ENCODE data around the gene OSBP. TPM values are rescaled to one million over a fixed set of nuclear protein-coding genes. Genes with fewer than 3 reads are reported as not detected.
A peak's percentile ranks its signal among the peaks of the same experiment; 100 is the strongest.

The OSBP gene
- total and polyA plus RNA-seq, 2 experiments from 2014 or later: 11.0 to 39.3 TPM

- peaks cover 46% of the 10 kb centered on the region for H3K36me3 Mint-ChIP-seq (ENCODE audit: low read depth)
- peak overlapping the region; percentile 39; the same call in 1 of the 2 replicates for H3K27ac ChIP-seq (ENCODE audit: low read depth)
- H3K27me3 Mint-ChIP-seq (ENCODE audit: insufficient read depth, low read depth, poor library complexity): no peaks in the 10 kb centered on the region
- no peaks in the 10 kb centered on the region for H3K9me2 ChIP-seq (ENCODE audit: insufficient read depth)
- peaks cover 4% of the 10 kb centered on the region; the same call in 1 of the 2 replicates for H4K20me1 ChIP-seq (replicated peaks; ENCODE audit: insufficient read depth)
- H3K36me3 ChIP-seq (ENCODE audit: insufficient read depth): peaks cover 22% of the 10 kb centered on the region
- no peaks in the 10 kb centered on the region for H3K4me1 ChIP-seq (ENCODE audit: insufficient read depth)
- H3K27me3 ChIP-seq (ENCODE audit: insufficient read depth): no peaks in the 10 kb centered on the region
- H3F3A ChIP-seq (replicated peaks; ENCODE audit: low read depth): 0 out of 2 replicates have a peak, but pooled peaks cover 3% of the 10 kb centered on the region
- H3K79me2 ChIP-seq (replicated peaks; ENCODE audit: insufficient read depth): no peaks in the 10 kb centered on the region
- DNase-seq (ENCODE audit: low spot score) (no peak), ATAC-seq (no peak)
- no peak overlapping the region for H2AFZ ChIP-seq
- no peak overlapping the region for H3K4me2 ChIP-seq
- no peaks in the 10 kb centered on the region for H3K4me1 Mint-ChIP-seq
- H3K27ac Mint-ChIP-seq: no peak overlapping the region
- H3K4me3 ChIP-seq: no peak overlapping the region
- no peak overlapping the region for H3K4me3 Mint-ChIP-seq
- no peaks in the 10 kb centered on the region for H3K9me3 Mint-ChIP-seq
- TF ChIP-seq EZH2 (IDR thresholded peaks at IDR 0.05; ENCODE audit: low read depth, unreplicated experiment) (no peak), CREB1 (CRISPR knock-in tag; IDR thresholded peaks at IDR 0.05; ENCODE audit: low read depth) (no peak), NANOG (IDR thresholded peaks at IDR 0.05; ENCODE audit: borderline replicate concordance) (no peak), ETS1 (IDR thresholded peaks at IDR 0.05) (no peak), POLR2AphosphoS5 (IDR thresholded peaks at IDR 0.05; ENCODE audit: low read depth) (no peak), STAT1 (IDR thresholded peaks at IDR 0.05; ENCODE audit: unreplicated experiment) (no peak), ZNF331 (CRISPR knock-in tag; IDR thresholded peaks at IDR 0.05; ENCODE audit: low read depth) (no peak), EZH2phosphoT487 (IDR thresholded peaks at IDR 0.05; ENCODE audit: unreplicated experiment) (no peak), REST (IDR thresholded peaks at IDR 0.05; ENCODE audit: unreplicated experiment) (no peak), JUNB (IDR thresholded peaks at IDR 0.05; ENCODE audit: unreplicated experiment) (no peak), ZNF114 (CRISPR knock-in tag; IDR thresholded peaks at IDR 0.05) (no peak)
- TF ChIP-seq, protein P1, sequence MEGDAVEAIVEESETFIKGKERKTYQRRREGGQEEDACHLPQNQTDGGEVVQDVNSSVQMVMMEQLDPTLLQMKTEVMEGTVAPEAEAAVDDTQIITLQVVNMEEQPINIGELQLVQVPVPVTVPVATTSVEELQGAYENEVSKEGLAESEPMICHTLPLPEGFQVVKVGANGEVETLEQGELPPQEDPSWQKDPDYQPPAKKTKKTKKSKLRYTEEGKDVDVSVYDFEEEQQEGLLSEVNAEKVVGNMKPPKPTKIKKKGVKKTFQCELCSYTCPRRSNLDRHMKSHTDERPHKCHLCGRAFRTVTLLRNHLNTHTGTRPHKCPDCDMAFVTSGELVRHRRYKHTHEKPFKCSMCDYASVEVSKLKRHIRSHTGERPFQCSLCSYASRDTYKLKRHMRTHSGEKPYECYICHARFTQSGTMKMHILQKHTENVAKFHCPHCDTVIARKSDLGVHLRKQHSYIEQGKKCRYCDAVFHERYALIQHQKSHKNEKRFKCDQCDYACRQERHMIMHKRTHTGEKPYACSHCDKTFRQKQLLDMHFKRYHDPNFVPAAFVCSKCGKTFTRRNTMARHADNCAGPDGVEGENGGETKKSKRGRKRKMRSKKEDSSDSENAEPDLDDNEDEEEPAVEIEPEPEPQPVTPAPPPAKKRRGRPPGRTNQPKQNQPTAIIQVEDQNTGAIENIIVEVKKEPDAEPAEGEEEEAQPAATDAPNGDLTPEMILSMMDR (conservative IDR thresholded peaks at IDR 0.05; ENCODE audit: low read depth in 2 of 2): no peak
- TF ChIP-seq, protein P2, sequence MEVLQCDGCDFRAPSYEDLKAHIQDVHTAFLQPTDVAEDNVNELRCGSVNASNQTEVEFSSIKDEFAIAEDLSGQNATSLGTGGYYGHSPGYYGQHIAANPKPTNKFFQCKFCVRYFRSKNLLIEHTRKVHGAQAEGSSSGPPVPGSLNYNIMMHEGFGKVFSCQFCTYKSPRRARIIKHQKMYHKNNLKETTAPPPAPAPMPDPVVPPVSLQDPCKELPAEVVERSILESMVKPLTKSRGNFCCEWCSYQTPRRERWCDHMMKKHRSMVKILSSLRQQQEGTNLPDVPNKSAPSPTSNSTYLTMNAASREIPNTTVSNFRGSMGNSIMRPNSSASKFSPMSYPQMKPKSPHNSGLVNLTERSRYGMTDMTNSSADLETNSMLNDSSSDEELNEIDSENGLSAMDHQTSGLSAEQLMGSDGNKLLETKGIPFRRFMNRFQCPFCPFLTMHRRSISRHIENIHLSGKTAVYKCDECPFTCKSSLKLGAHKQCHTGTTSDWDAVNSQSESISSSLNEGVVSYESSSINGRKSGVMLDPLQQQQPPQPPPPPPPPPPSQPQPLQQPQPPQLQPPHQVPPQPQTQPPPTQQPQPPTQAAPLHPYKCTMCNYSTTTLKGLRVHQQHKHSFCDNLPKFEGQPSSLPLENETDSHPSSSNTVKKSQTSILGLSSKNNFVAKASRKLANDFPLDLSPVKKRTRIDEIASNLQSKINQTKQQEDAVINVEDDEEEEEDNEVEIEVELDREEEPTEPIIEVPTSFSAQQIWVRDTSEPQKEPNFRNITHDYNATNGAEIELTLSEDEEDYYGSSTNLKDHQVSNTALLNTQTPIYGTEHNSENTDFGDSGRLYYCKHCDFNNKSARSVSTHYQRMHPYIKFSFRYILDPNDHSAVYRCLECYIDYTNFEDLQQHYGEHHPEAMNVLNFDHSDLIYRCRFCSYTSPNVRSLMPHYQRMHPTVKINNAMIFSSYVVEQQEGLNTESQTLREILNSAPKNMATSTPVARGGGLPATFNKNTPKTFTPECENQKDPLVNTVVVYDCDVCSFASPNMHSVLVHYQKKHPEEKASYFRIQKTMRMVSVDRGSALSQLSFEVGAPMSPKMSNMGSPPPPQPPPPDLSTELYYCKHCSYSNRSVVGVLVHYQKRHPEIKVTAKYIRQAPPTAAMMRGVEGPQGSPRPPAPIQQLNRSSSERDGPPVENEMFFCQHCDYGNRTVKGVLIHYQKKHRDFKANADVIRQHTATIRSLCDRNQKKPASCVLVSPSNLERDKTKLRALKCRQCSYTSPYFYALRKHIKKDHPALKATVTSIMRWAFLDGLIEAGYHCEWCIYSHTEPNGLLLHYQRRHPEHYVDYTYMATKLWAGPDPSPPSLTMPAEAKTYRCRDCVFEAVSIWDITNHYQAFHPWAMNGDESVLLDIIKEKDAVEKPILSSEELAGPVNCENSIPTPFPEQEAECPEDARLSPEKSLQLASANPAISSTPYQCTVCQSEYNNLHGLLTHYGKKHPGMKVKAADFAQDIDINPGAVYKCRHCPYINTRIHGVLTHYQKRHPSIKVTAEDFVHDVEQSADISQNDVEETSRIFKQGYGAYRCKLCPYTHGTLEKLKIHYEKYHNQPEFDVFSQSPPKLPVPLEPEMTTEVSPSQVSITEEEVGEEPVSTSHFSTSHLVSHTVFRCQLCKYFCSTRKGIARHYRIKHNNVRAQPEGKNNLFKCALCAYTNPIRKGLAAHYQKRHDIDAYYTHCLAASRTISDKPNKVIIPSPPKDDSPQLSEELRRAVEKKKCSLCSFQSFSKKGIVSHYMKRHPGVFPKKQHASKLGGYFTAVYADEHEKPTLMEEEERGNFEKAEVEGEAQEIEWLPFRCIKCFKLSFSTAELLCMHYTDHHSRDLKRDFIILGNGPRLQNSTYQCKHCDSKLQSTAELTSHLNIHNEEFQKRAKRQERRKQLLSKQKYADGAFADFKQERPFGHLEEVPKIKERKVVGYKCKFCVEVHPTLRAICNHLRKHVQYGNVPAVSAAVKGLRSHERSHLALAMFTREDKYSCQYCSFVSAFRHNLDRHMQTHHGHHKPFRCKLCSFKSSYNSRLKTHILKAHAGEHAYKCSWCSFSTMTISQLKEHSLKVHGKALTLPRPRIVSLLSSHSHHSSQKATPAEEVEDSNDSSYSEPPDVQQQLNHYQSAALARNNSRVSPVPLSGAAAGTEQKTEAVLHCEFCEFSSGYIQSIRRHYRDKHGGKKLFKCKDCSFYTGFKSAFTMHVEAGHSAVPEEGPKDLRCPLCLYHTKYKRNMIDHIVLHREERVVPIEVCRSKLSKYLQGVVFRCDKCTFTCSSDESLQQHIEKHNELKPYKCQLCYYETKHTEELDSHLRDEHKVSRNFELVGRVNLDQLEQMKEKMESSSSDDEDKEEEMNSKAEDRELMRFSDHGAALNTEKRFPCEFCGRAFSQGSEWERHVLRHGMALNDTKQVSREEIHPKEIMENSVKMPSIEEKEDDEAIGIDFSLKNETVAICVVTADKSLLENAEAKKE (CRISPR knock-in tag; IDR thresholded peaks at IDR 0.05): no peak
These were observed 41.1 kb downstream of the OSBP start for GRCh38 chr11:59574467-59574866.
